OCI-LY7 (cell line): Measurements from ENCODE around the gene MRPS24.

Experiments
- CTCF ChIP-seq: fragments of 200-600 bp; sonication (generic); conservative IDR thresholded peaks from 2 replicates; pipeline ENCODE4 v1.5.1; 2014; ENCODE audit warnings: mild to moderate bottlenecking, antibody characterized with exemption, low read length, moderate library complexity, mixed read lengths
- EZH2phosphoT487 ChIP-seq: fragments of 200-600 bp; sonication (generic); IDR thresholded peaks from 2 replicates; pipeline ENCODE4 v1.6.1; 2018; ENCODE audit warnings: low read depth, borderline replicate concordance, mild to moderate bottlenecking, mixed run types, antibody characterized with exemption, low read length, moderate library complexity, mixed read lengths

- no peak for TF ChIP-seq CTCF
- TF ChIP-seq EZH2phosphoT487 = no peak
Observed at GRCh38 chr7:43864126-43864525, 5.2 kb downstream of the MRPS24 start.
